HEK293 (cell line): ENCODE measurements around the gene RSL24D1.

ENCODE experiments used
- CTCF ChIA-PET: fragments of 350-600 bp; formaldehyde crosslinking; extraction: SDS; loops from one replicate; lab custom pipeline; 2021; ENCODE audit warnings: antibody characterized with exemption; lab: Yijun Ruan, JAX
- POLR2A ChIA-PET: fragments of 300-600 bp; formaldehyde crosslinking; extraction: SDS; loops from one replicate; lab custom pipeline; 2020; ENCODE audit warnings: antibody characterized with exemption, inconsistent platforms; lab: Yijun Ruan, JAX
- H3K27ac ChIP-seq: fragments of 200-500 bp; sonication (Bioruptor generic); 2 replicates; pipeline ENCODE4 v1.5.1; 2014; ENCODE audit warnings: low read depth, low read length, control low read depth, inconsistent platforms; ENCODE audit errors: extremely low read depth
- H3K36me3 ChIP-seq, 2 experiments: fragments of 200-500 bp in 1 of 2; sonication (Bioruptor generic) in 1 of 2; 1 replicate in 1 of 2; 2 replicates in 1 of 2; pipeline ENCODE4 v1.5.1; 2014 to 2017; ENCODE audit warnings: inconsistent platforms in 2 of 2, low read length in 2 of 2; ENCODE audit not compliant: control insufficient read depth in 2 of 2, insufficient read depth in 1 of 2
- H3K4me1 ChIP-seq: fragments of 200-500 bp; sonication (Bioruptor generic); 2 replicates; pipeline ENCODE4 v1.5.1; 2014; ENCODE audit warnings: mild to moderate bottlenecking, low read length, inconsistent platforms; ENCODE audit not compliant: control insufficient read depth, insufficient read depth
- H3K4me3 ChIP-seq: 2 replicates; pipeline ENCODE4 v1.5.1; 2011; ENCODE audit warnings: low read depth, mild to moderate bottlenecking, control low read depth, low read length, moderate library complexity
- H3K9me3 ChIP-seq: fragments of 200-500 bp; sonication (Bioruptor generic); 2 replicates; pipeline ENCODE4 v1.5.1; 2014; ENCODE audit warnings: low read depth, low read length, inconsistent platforms; ENCODE audit not compliant: control insufficient read depth, insufficient read depth
- HOXC10 ChIP-seq: sonication (generic); formaldehyde crosslinking; IDR thresholded peaks from 2 replicates; pipeline ENCODE4 v1.8.1; 2023; ENCODE audit warnings: mild to moderate bottlenecking, missing genetic modification reagents
- ZNF133 ChIP-seq: fragments of 450-650 bp; formaldehyde crosslinking; IDR thresholded peaks from 2 replicates; pipeline ENCODE4 v1.5.1; 2016; ENCODE audit warnings: missing biosample characterization, missing genetic modification characterization
- ZNF416 ChIP-seq: fragments of 450-650 bp; formaldehyde crosslinking; IDR thresholded peaks from 2 replicates; pipeline ENCODE4 v1.5.1; 2016; ENCODE audit warnings: missing biosample characterization, missing genetic modification characterization
- ZNF510 ChIP-seq: fragments of 450-650 bp; formaldehyde crosslinking; IDR thresholded peaks from 2 replicates; pipeline ENCODE4 v1.5.1; 2018; ENCODE audit warnings: mild to moderate bottlenecking, missing genetic modification characterization, missing biosample characterization; ENCODE audit not compliant: insufficient replicate concordance
- ZNF558 ChIP-seq: fragments of 450-650 bp; formaldehyde crosslinking; IDR thresholded peaks from 2 replicates; pipeline ENCODE4 v1.5.1; 2016; ENCODE audit warnings: missing biosample characterization, missing genetic modification characterization
- ZNF561 ChIP-seq: fragments of 450-650 bp; IDR thresholded peaks from 2 replicates; pipeline ENCODE4 v1.5.1; 2018; ENCODE audit warnings: missing biosample characterization, missing genetic modification characterization, borderline replicate concordance
- ZNF660 ChIP-seq: fragments of 450-650 bp; IDR thresholded peaks from 2 replicates; pipeline ENCODE4 v1.5.1; 2018; ENCODE audit warnings: missing biosample characterization, mild to moderate bottlenecking, missing genetic modification characterization
- ZSCAN16 ChIP-seq: fragments of 450-650 bp; formaldehyde crosslinking; IDR thresholded peaks from 2 replicates; pipeline ENCODE4 v1.5.1; 2016; ENCODE audit warnings: missing biosample characterization, missing genetic modification characterization
- TF ChIP-seq, protein P1 (sequence below): fragments of 450-650 bp; formaldehyde crosslinking; IDR thresholded peaks from 2 replicates; pipeline ENCODE4 v1.5.1; 2016; ENCODE audit warnings: missing biosample characterization, missing genetic modification characterization
- TF ChIP-seq, protein P2 (sequence below): fragments of 450-650 bp; formaldehyde crosslinking; IDR thresholded peaks from 2 replicates; pipeline ENCODE4 v1.5.1; 2016; ENCODE audit warnings: missing biosample characterization, missing genetic modification characterization, low read depth
- TF ChIP-seq, protein P3 (sequence below): IDR thresholded peaks from 2 replicates; pipeline ENCODE4 v1.6.1; 2011; ENCODE audit warnings: mild to moderate bottlenecking, low read depth, low read length, borderline replicate concordance
- TF ChIP-seq, protein P4 (sequence below): fragments of 450-650 bp; formaldehyde crosslinking; IDR thresholded peaks from 2 replicates; pipeline ENCODE4 v1.5.1; 2017; ENCODE audit warnings: missing biosample characterization, missing genetic modification characterization
- TF ChIP-seq, protein P5 (sequence below): fragments of 450-650 bp; formaldehyde crosslinking; conservative IDR thresholded peaks from 2 replicates; pipeline ENCODE4 v1.5.1; 2016; ENCODE audit warnings: low read depth, missing biosample characterization, missing genetic modification characterization
- TF ChIP-seq, protein P6 (sequence below): fragments of 450-650 bp; formaldehyde crosslinking; IDR thresholded peaks from 2 replicates; pipeline ENCODE4 v1.5.1; 2016; ENCODE audit warnings: missing biosample characterization, missing genetic modification characterization
- TF ChIP-seq, protein P7 (sequence below): fragments of 450-650 bp; formaldehyde crosslinking; IDR thresholded peaks from 2 replicates; pipeline ENCODE4 v1.5.1; 2016; ENCODE audit warnings: missing biosample characterization, missing genetic modification characterization

The RSL24D1 gene

DNA sequence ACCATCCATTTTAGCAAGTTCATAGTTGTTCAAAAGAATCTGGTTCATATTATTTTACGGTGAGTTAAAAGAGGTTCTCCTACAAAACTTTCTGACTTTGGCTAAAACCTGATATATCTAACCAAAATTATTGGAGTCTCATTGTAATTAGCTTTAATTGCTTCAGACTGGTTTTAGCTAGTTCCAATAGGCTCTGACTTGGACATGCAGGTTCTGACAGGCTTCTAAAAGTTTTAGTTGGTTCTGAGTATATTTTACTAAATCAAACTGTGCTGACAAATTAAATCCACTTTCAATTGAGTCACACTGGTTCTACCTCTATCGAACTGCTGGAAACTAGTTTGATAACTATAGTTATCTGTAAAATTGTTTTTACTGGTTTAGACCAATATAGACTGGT, 42.1 kb upstream of the RSL24D1 start:
- Histone ChIP-seq H3K27ac (no peak overlapping the region), H3K9me3 (no peaks in the 10 kb centered on the region)
- ChIA-PET POLR2A (no interaction called here), CTCF (no interaction called here)
- TF ChIP-seq ZSCAN16 (tag by site-specific recombination) = no peak
- TF ChIP-seq, protein P1, sequence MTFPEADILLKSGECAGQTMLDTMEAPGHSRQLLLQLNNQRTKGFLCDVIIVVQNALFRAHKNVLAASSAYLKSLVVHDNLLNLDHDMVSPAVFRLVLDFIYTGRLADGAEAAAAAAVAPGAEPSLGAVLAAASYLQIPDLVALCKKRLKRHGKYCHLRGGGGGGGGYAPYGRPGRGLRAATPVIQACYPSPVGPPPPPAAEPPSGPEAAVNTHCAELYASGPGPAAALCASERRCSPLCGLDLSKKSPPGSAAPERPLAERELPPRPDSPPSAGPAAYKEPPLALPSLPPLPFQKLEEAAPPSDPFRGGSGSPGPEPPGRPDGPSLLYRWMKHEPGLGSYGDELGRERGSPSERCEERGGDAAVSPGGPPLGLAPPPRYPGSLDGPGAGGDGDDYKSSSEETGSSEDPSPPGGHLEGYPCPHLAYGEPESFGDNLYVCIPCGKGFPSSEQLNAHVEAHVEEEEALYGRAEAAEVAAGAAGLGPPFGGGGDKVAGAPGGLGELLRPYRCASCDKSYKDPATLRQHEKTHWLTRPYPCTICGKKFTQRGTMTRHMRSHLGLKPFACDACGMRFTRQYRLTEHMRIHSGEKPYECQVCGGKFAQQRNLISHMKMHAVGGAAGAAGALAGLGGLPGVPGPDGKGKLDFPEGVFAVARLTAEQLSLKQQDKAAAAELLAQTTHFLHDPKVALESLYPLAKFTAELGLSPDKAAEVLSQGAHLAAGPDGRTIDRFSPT (tag by site-specific recombination) = no peak
- TF ChIP-seq ZNF660 = no peak
- TF ChIP-seq HOXC10 (CRISPR knock-in tag) = no peak
- TF ChIP-seq, protein P2, sequence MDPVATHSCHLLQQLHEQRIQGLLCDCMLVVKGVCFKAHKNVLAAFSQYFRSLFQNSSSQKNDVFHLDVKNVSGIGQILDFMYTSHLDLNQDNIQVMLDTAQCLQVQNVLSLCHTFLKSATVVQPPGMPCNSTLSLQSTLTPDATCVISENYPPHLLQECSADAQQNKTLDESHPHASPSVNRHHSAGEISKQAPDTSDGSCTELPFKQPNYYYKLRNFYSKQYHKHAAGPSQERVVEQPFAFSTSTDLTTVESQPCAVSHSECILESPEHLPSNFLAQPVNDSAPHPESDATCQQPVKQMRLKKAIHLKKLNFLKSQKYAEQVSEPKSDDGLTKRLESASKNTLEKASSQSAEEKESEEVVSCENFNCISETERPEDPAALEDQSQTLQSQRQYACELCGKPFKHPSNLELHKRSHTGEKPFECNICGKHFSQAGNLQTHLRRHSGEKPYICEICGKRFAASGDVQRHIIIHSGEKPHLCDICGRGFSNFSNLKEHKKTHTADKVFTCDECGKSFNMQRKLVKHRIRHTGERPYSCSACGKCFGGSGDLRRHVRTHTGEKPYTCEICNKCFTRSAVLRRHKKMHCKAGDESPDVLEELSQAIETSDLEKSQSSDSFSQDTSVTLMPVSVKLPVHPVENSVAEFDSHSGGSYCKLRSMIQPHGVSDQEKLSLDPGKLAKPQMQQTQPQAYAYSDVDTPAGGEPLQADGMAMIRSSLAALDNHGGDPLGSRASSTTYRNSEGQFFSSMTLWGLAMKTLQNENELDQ (tag by site-specific recombination) = no peak
- TF ChIP-seq ZNF416 (tag by site-specific recombination) = no peak
- TF ChIP-seq ZNF558 (tag by site-specific recombination) = no peak
- TF ChIP-seq ZNF133 (tag by site-specific recombination) = no peak
- TF ChIP-seq, protein P3, sequence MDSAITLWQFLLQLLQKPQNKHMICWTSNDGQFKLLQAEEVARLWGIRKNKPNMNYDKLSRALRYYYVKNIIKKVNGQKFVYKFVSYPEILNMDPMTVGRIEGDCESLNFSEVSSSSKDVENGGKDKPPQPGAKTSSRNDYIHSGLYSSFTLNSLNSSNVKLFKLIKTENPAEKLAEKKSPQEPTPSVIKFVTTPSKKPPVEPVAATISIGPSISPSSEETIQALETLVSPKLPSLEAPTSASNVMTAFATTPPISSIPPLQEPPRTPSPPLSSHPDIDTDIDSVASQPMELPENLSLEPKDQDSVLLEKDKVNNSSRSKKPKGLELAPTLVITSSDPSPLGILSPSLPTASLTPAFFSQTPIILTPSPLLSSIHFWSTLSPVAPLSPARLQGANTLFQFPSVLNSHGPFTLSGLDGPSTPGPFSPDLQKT = no peak
- no peak for TF ChIP-seq ZNF561 (tag by site-specific recombination)
- TF ChIP-seq, protein P4, sequence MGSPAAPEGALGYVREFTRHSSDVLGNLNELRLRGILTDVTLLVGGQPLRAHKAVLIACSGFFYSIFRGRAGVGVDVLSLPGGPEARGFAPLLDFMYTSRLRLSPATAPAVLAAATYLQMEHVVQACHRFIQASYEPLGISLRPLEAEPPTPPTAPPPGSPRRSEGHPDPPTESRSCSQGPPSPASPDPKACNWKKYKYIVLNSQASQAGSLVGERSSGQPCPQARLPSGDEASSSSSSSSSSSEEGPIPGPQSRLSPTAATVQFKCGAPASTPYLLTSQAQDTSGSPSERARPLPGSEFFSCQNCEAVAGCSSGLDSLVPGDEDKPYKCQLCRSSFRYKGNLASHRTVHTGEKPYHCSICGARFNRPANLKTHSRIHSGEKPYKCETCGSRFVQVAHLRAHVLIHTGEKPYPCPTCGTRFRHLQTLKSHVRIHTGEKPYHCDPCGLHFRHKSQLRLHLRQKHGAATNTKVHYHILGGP (tag by site-specific recombination) = no peak
- TF ChIP-seq ZNF510 (tag by site-specific recombination) = no peak
- TF ChIP-seq, protein P5, sequence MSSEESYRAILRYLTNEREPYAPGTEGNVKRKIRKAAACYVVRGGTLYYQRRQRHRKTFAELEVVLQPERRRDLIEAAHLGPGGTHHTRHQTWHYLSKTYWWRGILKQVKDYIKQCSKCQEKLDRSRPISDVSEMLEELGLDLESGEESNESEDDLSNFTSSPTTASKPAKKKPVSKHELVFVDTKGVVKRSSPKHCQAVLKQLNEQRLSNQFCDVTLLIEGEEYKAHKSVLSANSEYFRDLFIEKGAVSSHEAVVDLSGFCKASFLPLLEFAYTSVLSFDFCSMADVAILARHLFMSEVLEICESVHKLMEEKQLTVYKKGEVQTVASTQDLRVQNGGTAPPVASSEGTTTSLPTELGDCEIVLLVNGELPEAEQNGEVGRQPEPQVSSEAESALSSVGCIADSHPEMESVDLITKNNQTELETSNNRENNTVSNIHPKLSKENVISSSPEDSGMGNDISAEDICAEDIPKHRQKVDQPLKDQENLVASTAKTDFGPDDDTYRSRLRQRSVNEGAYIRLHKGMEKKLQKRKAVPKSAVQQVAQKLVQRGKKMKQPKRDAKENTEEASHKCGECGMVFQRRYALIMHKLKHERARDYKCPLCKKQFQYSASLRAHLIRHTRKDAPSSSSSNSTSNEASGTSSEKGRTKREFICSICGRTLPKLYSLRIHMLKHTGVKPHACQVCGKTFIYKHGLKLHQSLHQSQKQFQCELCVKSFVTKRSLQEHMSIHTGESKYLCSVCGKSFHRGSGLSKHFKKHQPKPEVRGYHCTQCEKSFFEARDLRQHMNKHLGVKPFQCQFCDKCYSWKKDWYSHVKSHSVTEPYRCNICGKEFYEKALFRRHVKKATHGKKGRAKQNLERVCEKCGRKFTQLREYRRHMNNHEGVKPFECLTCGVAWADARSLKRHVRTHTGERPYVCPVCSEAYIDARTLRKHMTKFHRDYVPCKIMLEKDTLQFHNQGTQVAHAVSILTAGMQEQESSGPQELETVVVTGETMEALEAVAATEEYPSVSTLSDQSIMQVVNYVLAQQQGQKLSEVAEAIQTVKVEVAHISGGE (tag by site-specific recombination) = no peak
- TF ChIP-seq, protein P6, sequence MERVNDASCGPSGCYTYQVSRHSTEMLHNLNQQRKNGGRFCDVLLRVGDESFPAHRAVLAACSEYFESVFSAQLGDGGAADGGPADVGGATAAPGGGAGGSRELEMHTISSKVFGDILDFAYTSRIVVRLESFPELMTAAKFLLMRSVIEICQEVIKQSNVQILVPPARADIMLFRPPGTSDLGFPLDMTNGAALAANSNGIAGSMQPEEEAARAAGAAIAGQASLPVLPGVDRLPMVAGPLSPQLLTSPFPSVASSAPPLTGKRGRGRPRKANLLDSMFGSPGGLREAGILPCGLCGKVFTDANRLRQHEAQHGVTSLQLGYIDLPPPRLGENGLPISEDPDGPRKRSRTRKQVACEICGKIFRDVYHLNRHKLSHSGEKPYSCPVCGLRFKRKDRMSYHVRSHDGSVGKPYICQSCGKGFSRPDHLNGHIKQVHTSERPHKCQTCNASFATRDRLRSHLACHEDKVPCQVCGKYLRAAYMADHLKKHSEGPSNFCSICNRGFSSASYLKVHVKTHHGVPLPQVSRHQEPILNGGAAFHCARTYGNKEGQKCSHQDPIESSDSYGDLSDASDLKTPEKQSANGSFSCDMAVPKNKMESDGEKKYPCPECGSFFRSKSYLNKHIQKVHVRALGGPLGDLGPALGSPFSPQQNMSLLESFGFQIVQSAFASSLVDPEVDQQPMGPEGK (tag by site-specific recombination) = no peak
- TF ChIP-seq, protein P7, sequence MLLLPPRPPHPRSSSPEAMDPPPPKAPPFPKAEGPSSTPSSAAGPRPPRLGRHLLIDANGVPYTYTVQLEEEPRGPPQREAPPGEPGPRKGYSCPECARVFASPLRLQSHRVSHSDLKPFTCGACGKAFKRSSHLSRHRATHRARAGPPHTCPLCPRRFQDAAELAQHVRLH (tag by site-specific recombination) = no peak
- TF ChIP-seq, all 188 proteins: peak for 0
- H3K4me1 ChIP-seq = no peaks in the 10 kb centered on the region
- H3K4me3 ChIP-seq = no peak overlapping the region
- H3K36me3 ChIP-seq = no peaks in the 10 kb centered on the region
